HCT116 (cell line): ENCODE data around the gene MSMO1. TPM values are rescaled to one million over a fixed set of nuclear protein-coding genes. Genes with fewer than 3 reads are reported as not detected.

Source experiments
- ATAC-seq: fragments of 200-7000 bp; cut with Tn5 transposase; 2 replicates; pipeline ENCODE4 v1.9.1; 2020; ENCODE audit warnings: mild to moderate bottlenecking, moderate library complexity
- BruUV-seq: library from RNA; stranded (reverse); fragments of 400-500 nt; replicated peaks from 2 replicates; lab custom pipeline; 2021; lab: Mats Ljungman, UMichigan
- CTCF ChIA-PET: fragments of 300-600 bp; sonication (Branson Sonifier 250); formaldehyde crosslinking; loops from one replicate; lab custom pipeline; 2021; ENCODE audit warnings: antibody characterized with exemption; lab: Charles Lee
- POLR2A ChIA-PET: fragments of 300-600, 350-600 bp; sonication (Branson Sonifier 250); formaldehyde crosslinking; loops from one replicate; lab custom pipeline; 2021; ENCODE audit warnings: antibody characterized with exemption; lab: Charles Lee
- RAD21 ChIA-PET, 2 experiments: fragments of 300-600 bp; sonication (Branson Sonifier 250); formaldehyde crosslinking; loops; one replicate each; lab custom pipeline; 2023; ENCODE audit warnings: low total read pairs in 2 of 2; ENCODE audit not compliant: uncharacterized antibody in 2 of 2, unreplicated experiment in 2 of 2, low non-redundant PET in 1 of 2; lab: Charles Lee
- DNase-seq: peaks from one replicate; pipeline ENCODE4 v3.0.0-alpha.2; 2010; ENCODE audit warnings: low read depth, low spot score
- H2AFZ ChIP-seq: fragments of 200-600 bp; shearing (Covaris generic), sonication (generic); 2 replicates; pipeline ENCODE4 v1.6.1; 2017; ENCODE audit warnings: low read depth, mixed run types, mixed read lengths, antibody characterized with exemption, low read length; ENCODE audit not compliant: poor library complexity, severe bottlenecking
- H3K27ac ChIP-seq: 2 replicates; pipeline ENCODE4 v1.5.1; 2012; ENCODE audit warnings: low read depth, low read length
- H3K27me3 ChIP-seq: fragments of 200-600 bp; sonication (generic); 2 replicates; pipeline ENCODE4 v1.6.1; 2016; ENCODE audit warnings: mixed run types, low read length, mixed read lengths; ENCODE audit not compliant: insufficient read depth
- H3K36me3 ChIP-seq, 2 experiments: fragments of 200-500 bp in 1 of 2; fragments of 200-600 bp in 1 of 2; sonication (Bioruptor generic) in 1 of 2; sonication (generic) in 1 of 2; 2 replicates each; pipeline versions ENCODE4 v1.5.1 to v1.6.1; 2014 to 2016; ENCODE audit warnings: low read length in 2 of 2, inconsistent platforms in 1 of 2, mixed read lengths in 1 of 2, mixed run types in 1 of 2; ENCODE audit not compliant: insufficient read depth in 2 of 2, control insufficient read depth in 1 of 2
- H3K4me1 ChIP-seq, 2 experiments: fragments of 200-600 bp in 1 of 2; sonication (generic) in 1 of 2; 2 replicates each; pipeline versions ENCODE4 v1.5.1 to v1.6.1; 2012 to 2017; ENCODE audit warnings: low read length in 2 of 2, inconsistent platforms in 1 of 2, mild to moderate bottlenecking in 1 of 2, mixed read lengths in 1 of 2, mixed run types in 1 of 2, moderate library complexity in 1 of 2; ENCODE audit not compliant: insufficient read depth in 2 of 2, control insufficient read depth in 1 of 2
- H3K4me2 ChIP-seq: fragments of 200-600 bp; sonication (generic); 2 replicates; pipeline ENCODE4 v1.6.1; 2017; ENCODE audit warnings: mixed run types, low read length, mixed read lengths
- H3K4me3 ChIP-seq, 2 experiments: fragments of 200-600 bp in 1 of 2; sonication (generic) in 1 of 2; replicated peaks in 1 of 2; 2 replicates each; pipeline ENCODE4 v1.5.1; 2011 to 2016; ENCODE audit warnings: low read length in 2 of 2, control low read depth in 1 of 2, low read depth in 1 of 2, mild to moderate bottlenecking in 1 of 2, mixed read lengths in 1 of 2, mixed run types in 1 of 2
- H3K79me2 ChIP-seq: fragments of 200-600 bp; sonication (generic); 2 replicates; pipeline ENCODE4 v1.6.1; 2017; ENCODE audit warnings: mild to moderate bottlenecking, mixed run types, low read length, moderate library complexity, mixed read lengths; ENCODE audit not compliant: insufficient read depth
- H3K9ac ChIP-seq: fragments of 200-600 bp; sonication (generic); 2 replicates; pipeline ENCODE4 v1.6.1; 2016; ENCODE audit warnings: low read length, mixed read lengths
- H3K9me2 ChIP-seq: fragments of 200-600 bp; sonication (generic), shearing (Covaris generic); 2 replicates; pipeline ENCODE4 v1.6.1; 2017; ENCODE audit warnings: mixed run types, mild to moderate bottlenecking, moderate library complexity; ENCODE audit not compliant: insufficient read depth
- H3K9me3 ChIP-seq, 2 experiments: fragments of 200-500 bp in 1 of 2; fragments of 200-600 bp in 1 of 2; sonication (Bioruptor generic) in 1 of 2; sonication (generic) in 1 of 2; 2 replicates each; pipeline ENCODE4 v1.6.1; 2014 to 2017; ENCODE audit warnings: low read length in 2 of 2, mixed read lengths in 2 of 2, inconsistent platforms in 1 of 2, low read depth in 1 of 2, mild to moderate bottlenecking in 1 of 2, mixed run types in 1 of 2, moderate library complexity in 1 of 2; ENCODE audit not compliant: control insufficient read depth in 1 of 2, insufficient read depth in 1 of 2
- H4K20me1 ChIP-seq: fragments of 200-600 bp; sonication (generic), shearing (Covaris generic); 2 replicates; pipeline ENCODE4 v1.6.1; 2017; ENCODE audit warnings: mixed run types, mild to moderate bottlenecking, moderate library complexity; ENCODE audit not compliant: insufficient read depth
- CEBPB ChIP-seq: IDR thresholded peaks from 2 replicates; pipeline ENCODE4 v1.6.1; 2012; ENCODE audit warnings: low read depth
- EGR1 ChIP-seq: IDR thresholded peaks from 2 replicates; pipeline ENCODE4 v1.6.1; 2012; ENCODE audit warnings: low read depth
- EZH2phosphoT487 ChIP-seq: fragments of 200-600 bp; IDR thresholded peaks from 2 replicates; pipeline ENCODE4 v1.6.1; 2018; ENCODE audit warnings: antibody characterized with exemption, borderline replicate concordance
- JUND ChIP-seq: IDR thresholded peaks from 2 replicates; pipeline ENCODE4 v1.6.1; 2012
- SIN3A ChIP-seq: IDR thresholded peaks from 2 replicates; pipeline ENCODE4 v1.6.1; 2012; ENCODE audit warnings: low read depth
- SRF ChIP-seq: IDR thresholded peaks from 2 replicates; pipeline ENCODE4 v1.6.1; 2012; ENCODE audit warnings: low read depth
- TCF7L2 ChIP-seq: IDR thresholded peaks from 2 replicates; pipeline ENCODE4 v1.7.0; 2011; ENCODE audit warnings: borderline replicate concordance, inconsistent platforms; ENCODE audit not compliant: insufficient read depth, insufficient read length; ENCODE audit errors: extremely low read depth
- YY1 ChIP-seq: IDR thresholded peaks from 2 replicates; pipeline ENCODE4 v1.6.1; 2011; ENCODE audit warnings: low read length, low read depth, moderate library complexity, mild to moderate bottlenecking; ENCODE audit not compliant: insufficient replicate concordance; ENCODE audit errors: extremely low read depth
- ZNF274 ChIP-seq: fragments of 200-500 bp; sonication (Bioruptor generic); IDR thresholded peaks from 2 replicates; pipeline ENCODE4 v1.6.1; 2014; ENCODE audit warnings: mild to moderate bottlenecking, low read depth, low read length, inconsistent platforms
- intact Hi-C: fragments of 100-400 bp; cut with micrococcal nuclease; formaldehyde crosslinking; loops from 2 replicates; pipeline ENCODE4 v1.10.0; 2022
- total RNA-seq: library from RNA; stranded (reverse); gene quantifications from one replicate; pipeline ENCODE4 v1.2.1, GENCODE V29; 2021; ENCODE audit not compliant: unreplicated experiment
- TF ChIP-seq, protein P1 (sequence below), 3 experiments: fragments of 200-600 bp in 1 of 3; sonication (generic) in 1 of 3; IDR thresholded peaks in 2 of 3; conservative IDR thresholded peaks in 1 of 3; 2 replicates each; pipeline ENCODE4 v1.5.1; 2012 to 2017; ENCODE audit warnings: low read depth in 2 of 3, low read length in 2 of 3, antibody characterized with exemption in 1 of 3, borderline replicate concordance in 1 of 3, control low read depth in 1 of 3, mild to moderate bottlenecking in 1 of 3, mixed read lengths in 1 of 3, mixed run types in 1 of 3, moderate library complexity in 1 of 3; ENCODE audit not compliant: insufficient read depth in 1 of 3
- TF ChIP-seq, protein P2 (sequence below): IDR thresholded peaks from 2 replicates; pipeline ENCODE4 v1.6.1; 2012
- TF ChIP-seq, protein P3 (sequence below): IDR thresholded peaks from 2 replicates; pipeline ENCODE4 v1.6.1; 2012; ENCODE audit warnings: low read depth
- TF ChIP-seq, protein P4 (sequence below): IDR thresholded peaks from 2 replicates; pipeline ENCODE4 v1.6.1; 2011; ENCODE audit warnings: mild to moderate bottlenecking, low read length, moderate library complexity; ENCODE audit not compliant: insufficient replicate concordance; ENCODE audit errors: extremely low read depth

MSMO1 gene
- total RNA-seq, 1 experiment from 2014 or later, result 54.5 TPM

DNA sequence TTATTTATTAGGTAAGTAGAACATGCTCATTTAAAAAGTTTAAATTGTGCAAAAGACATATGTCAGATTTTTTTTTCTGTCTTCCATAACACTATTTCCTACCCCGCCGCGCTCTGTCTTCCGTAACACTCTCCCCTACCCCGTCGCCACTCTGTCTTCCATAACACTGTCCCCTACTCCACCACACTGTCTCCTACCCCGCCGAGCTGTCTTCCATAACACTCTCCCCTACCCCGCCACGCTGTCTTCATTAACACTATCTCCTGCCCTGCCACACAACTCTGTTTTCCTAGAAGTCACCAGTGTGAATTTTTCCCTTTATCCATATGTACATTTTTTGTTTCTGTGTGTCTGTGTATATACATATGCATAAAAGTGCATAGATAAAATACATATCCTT, 4.4 kb downstream of the MSMO1 start (continued):
- no peak for TF ChIP-seq CEBPB
- no peak for TF ChIP-seq TCF7L2

DNA sequence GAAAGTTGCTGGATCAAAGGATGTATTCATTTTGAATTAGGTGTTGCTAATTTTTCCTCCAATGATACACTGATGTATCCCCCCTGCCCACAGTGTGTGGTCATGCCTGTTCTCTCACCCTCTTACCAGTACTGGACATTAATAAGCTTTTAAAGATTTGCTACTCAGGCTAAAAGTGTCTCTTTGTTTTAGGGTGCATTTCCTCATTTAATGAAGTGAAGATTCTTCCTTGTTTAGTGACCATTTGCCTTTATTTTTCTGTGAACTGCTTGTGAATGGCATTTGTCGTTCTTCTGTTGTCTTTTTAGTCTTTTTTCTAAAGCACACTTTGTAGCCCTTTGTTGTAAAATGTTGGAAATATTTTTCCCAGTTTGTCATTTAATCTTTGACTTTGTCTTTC, 5.0 kb downstream of the MSMO1 start:
- no peak for DNase-seq
- Histone ChIP-seq H3K27me3 (no peaks in the 10 kb centered on the region), H3K79me2 (peaks cover 92% of the 10 kb centered on the region), H3K4me2 (no peak overlapping the region), H3K9ac (no peak overlapping the region), H3K36me3 (peaks cover 0 to 5% of the 10 kb centered on the region in 2 experiments; a peak in 1 of 4 replicates), H3K9me2 (no peaks in the 10 kb centered on the region), H3K4me1 (peaks cover 4 to 11% of the 10 kb centered on the region in 2 experiments; a peak in 3 of 4 replicates), H4K20me1 (no peaks in the 10 kb centered on the region), H3K4me3 (no peak overlapping the region), H2AFZ (no peak overlapping the region), H3K27ac (no peak overlapping the region), H3K9me3 (no peaks in the 10 kb centered on the region)
- TF ChIP-seq JUND, result no peak
- no peak for TF ChIP-seq YY1
- TF ChIP-seq EGR1, result no peak
- TF ChIP-seq, protein P1, sequence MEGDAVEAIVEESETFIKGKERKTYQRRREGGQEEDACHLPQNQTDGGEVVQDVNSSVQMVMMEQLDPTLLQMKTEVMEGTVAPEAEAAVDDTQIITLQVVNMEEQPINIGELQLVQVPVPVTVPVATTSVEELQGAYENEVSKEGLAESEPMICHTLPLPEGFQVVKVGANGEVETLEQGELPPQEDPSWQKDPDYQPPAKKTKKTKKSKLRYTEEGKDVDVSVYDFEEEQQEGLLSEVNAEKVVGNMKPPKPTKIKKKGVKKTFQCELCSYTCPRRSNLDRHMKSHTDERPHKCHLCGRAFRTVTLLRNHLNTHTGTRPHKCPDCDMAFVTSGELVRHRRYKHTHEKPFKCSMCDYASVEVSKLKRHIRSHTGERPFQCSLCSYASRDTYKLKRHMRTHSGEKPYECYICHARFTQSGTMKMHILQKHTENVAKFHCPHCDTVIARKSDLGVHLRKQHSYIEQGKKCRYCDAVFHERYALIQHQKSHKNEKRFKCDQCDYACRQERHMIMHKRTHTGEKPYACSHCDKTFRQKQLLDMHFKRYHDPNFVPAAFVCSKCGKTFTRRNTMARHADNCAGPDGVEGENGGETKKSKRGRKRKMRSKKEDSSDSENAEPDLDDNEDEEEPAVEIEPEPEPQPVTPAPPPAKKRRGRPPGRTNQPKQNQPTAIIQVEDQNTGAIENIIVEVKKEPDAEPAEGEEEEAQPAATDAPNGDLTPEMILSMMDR (IDR thresholded peaks at IDR 0.05 in 2 of 3, conservative IDR thresholded peaks at IDR 0.05 in 1 of 3; ENCODE audit: borderline replicate concordance in 1 of 3, insufficient read depth in 1 of 3, low read depth in 2 of 3, low read length in 2 of 3), result no peak
- TF ChIP-seq CEBPB, result no peak
- no peak for TF ChIP-seq SIN3A
- TF ChIP-seq, protein P2, sequence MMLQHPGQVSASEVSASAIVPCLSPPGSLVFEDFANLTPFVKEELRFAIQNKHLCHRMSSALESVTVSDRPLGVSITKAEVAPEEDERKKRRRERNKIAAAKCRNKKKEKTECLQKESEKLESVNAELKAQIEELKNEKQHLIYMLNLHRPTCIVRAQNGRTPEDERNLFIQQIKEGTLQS, result no peak
- TF ChIP-seq EZH2phosphoT487, result no peak
- TF ChIP-seq, protein P3, sequence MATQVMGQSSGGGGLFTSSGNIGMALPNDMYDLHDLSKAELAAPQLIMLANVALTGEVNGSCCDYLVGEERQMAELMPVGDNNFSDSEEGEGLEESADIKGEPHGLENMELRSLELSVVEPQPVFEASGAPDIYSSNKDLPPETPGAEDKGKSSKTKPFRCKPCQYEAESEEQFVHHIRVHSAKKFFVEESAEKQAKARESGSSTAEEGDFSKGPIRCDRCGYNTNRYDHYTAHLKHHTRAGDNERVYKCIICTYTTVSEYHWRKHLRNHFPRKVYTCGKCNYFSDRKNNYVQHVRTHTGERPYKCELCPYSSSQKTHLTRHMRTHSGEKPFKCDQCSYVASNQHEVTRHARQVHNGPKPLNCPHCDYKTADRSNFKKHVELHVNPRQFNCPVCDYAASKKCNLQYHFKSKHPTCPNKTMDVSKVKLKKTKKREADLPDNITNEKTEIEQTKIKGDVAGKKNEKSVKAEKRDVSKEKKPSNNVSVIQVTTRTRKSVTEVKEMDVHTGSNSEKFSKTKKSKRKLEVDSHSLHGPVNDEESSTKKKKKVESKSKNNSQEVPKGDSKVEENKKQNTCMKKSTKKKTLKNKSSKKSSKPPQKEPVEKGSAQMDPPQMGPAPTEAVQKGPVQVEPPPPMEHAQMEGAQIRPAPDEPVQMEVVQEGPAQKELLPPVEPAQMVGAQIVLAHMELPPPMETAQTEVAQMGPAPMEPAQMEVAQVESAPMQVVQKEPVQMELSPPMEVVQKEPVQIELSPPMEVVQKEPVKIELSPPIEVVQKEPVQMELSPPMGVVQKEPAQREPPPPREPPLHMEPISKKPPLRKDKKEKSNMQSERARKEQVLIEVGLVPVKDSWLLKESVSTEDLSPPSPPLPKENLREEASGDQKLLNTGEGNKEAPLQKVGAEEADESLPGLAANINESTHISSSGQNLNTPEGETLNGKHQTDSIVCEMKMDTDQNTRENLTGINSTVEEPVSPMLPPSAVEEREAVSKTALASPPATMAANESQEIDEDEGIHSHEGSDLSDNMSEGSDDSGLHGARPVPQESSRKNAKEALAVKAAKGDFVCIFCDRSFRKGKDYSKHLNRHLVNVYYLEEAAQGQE, result no peak
- no peak for TF ChIP-seq ZNF274
- TF ChIP-seq SRF, result no peak
- TF ChIP-seq, protein P4, sequence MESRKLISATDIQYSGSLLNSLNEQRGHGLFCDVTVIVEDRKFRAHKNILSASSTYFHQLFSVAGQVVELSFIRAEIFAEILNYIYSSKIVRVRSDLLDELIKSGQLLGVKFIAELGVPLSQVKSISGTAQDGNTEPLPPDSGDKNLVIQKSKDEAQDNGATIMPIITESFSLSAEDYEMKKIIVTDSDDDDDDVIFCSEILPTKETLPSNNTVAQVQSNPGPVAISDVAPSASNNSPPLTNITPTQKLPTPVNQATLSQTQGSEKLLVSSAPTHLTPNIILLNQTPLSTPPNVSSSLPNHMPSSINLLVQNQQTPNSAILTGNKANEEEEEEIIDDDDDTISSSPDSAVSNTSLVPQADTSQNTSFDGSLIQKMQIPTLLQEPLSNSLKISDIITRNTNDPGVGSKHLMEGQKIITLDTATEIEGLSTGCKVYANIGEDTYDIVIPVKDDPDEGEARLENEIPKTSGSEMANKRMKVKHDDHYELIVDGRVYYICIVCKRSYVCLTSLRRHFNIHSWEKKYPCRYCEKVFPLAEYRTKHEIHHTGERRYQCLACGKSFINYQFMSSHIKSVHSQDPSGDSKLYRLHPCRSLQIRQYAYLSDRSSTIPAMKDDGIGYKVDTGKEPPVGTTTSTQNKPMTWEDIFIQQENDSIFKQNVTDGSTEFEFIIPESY, result no peak
- BruUV-seq, result no TSS peak
- CTCF ChIA-PET, result interaction anchor here (0.6 kb wide), 1 partner anchor 201 kb away, joined by 3 read pairs; no protein-coding TSS in a partner anchor
- ATAC-seq, result no peak
- intact Hi-C loops, result no loop called here
- POLR2A ChIA-PET, result no interaction called here
- RAD21 ChIA-PET, result no interaction called here
